ENCODE data around the gene CWH43.
"Not testable (repeated sequence)": the region's sequence is repeated elsewhere in the genome, so short reads cannot be mapped to it uniquely, and the experiment has no call there.

DNA sequence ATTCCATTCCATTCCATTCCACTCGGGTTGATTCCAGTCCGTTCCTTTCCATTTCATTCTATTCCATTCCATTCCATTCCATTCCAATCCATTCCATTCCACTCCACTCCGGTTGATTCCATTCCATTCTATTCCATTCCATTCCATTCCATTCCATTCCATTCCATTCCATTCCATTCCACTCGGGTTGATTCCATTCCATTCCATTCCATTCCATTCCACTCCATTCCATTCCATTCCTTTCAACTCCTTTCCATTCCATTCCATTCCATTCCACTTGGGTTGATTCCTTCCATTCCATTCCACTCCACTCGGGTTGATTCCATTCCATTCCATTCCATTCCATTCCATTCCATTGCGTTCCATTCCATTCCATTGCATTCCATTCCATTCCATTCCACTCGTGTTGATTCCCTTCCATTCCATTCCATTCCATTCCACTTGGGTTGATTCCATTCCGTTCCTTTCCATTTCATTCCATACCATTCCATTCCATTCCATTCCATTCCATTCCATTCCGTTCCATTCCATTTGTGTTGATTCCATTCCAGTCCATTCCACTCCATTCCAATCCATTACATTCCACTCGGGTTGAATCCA, 123.6 kb downstream of the CWH43 start:
- TF ChIP-seq CTCF, POLR2A (IDR thresholded peaks at IDR 0.05): not testable (repeated sequence)

Data from esophagus squamous epithelium (tissue), 4 donors.